Measurements from ENCODE around the gene UXS1. TPM values are rescaled to one million over a fixed set of nuclear protein-coding genes. Genes with fewer than 3 reads are reported as not detected.
"Not testable (repeated sequence)": the region's sequence is repeated elsewhere in the genome, so short reads cannot be mapped to it uniquely, and the experiment has no call there.

UXS1 gene
- total RNA-seq, 1 donor from 2014 or later = 58.5 TPM

- Mint-ChIP-seq H3K9me3 (no peaks in the 10 kb centered on the region), H3K36me3 (peaks cover 32% of the 10 kb centered on the region), H3K27me3 (no peaks in the 10 kb centered on the region), H3K27ac (no peak overlapping the region), H3K4me3 (no peak overlapping the region), H3K4me1 (ENCODE audit: unreplicated experiment) (peaks cover 36% of the 10 kb centered on the region)
- no peak for DNase-seq (ENCODE audit: extremely low spot score, unreplicated experiment)
- TF ChIP-seq CTCF (conservative IDR thresholded peaks at IDR 0.05) = no peak
These were observed 56.2 kb downstream of the UXS1 start for GRCh38 chr2:106137731-106138521.

GRCh38 chr2:106131192-106131591 is 62.9 kb downstream of the UXS1 start:
- H3K4me3 Mint-ChIP-seq; DNase-seq (ENCODE audit: extremely low spot score, unreplicated experiment); H3K27me3 Mint-ChIP-seq: not testable (repeated sequence)

GRCh38 chr2:106130251-106130998 is 63.7 kb downstream of the UXS1 start:
- peak overlapping the region; percentile 71 for H3K27ac Mint-ChIP-seq
- DNase-seq (ENCODE audit: extremely low spot score, unreplicated experiment) = no peak
- no peaks in the 10 kb centered on the region for H3K27me3 Mint-ChIP-seq

More at GRCh38 chr2:106131192-106131591, 62.9 kb downstream of the UXS1 start:
- H3K36me3 Mint-ChIP-seq = peaks cover 32% of the 10 kb centered on the region
- H3K4me1 Mint-ChIP-seq (ENCODE audit: unreplicated experiment); H3K27ac Mint-ChIP-seq; H3K9me3 Mint-ChIP-seq: not testable (repeated sequence)

GRCh38 chr2:106129592-106129991 is 64.5 kb downstream of the UXS1 start:
- no peaks in the 10 kb centered on the region for H3K9me3 Mint-ChIP-seq
- H3K36me3 Mint-ChIP-seq = peaks cover 44% of the 10 kb centered on the region
- H3K27ac Mint-ChIP-seq = no peak overlapping the region
- DNase-seq (ENCODE audit: extremely low spot score, unreplicated experiment) = no peak
- H3K4me1 Mint-ChIP-seq (ENCODE audit: unreplicated experiment) = peaks cover 4% of the 10 kb centered on the region
- H3K4me3 Mint-ChIP-seq = peak overlapping the region; percentile 28
- H3K27me3 Mint-ChIP-seq = no peaks in the 10 kb centered on the region
- TF ChIP-seq CTCF (conservative IDR thresholded peaks at IDR 0.05) = no peak

More at GRCh38 chr2:106130251-106130998, 63.7 kb downstream of the UXS1 start:
- Mint-ChIP-seq H3K4me1 (ENCODE audit: unreplicated experiment) (no peaks in the 10 kb centered on the region), H3K9me3 (no peaks in the 10 kb centered on the region), H3K4me3 (peak overlapping the region; percentile 76), H3K36me3 (peaks cover 37% of the 10 kb centered on the region)
- no peak for TF ChIP-seq CTCF (conservative IDR thresholded peaks at IDR 0.05)

- Mint-ChIP-seq H3K27ac (no peak overlapping the region), H3K4me3 (no peak overlapping the region), H3K36me3 (peaks cover 44% of the 10 kb centered on the region), H3K27me3 (no peaks in the 10 kb centered on the region), H3K4me1 (ENCODE audit: unreplicated experiment) (peaks cover 8% of the 10 kb centered on the region), H3K9me3 (no peaks in the 10 kb centered on the region)
- TF ChIP-seq CTCF (conservative IDR thresholded peaks at IDR 0.05) = no peak
- no peak for DNase-seq (ENCODE audit: extremely low spot score, unreplicated experiment)
These were observed 65.0 kb downstream of the UXS1 start for GRCh38 chr2:106129150-106129549.

- Mint-ChIP-seq H3K27ac (peak overlapping the region; percentile 45), H3K27me3 (no peaks in the 10 kb centered on the region), H3K9me3 (no peaks in the 10 kb centered on the region), H3K4me3 (no peak overlapping the region), H3K36me3 (peaks cover 45% of the 10 kb centered on the region), H3K4me1 (ENCODE audit: unreplicated experiment) (peaks cover 10% of the 10 kb centered on the region)
- no peak for TF ChIP-seq CTCF (conservative IDR thresholded peaks at IDR 0.05)
- no peak for DNase-seq (ENCODE audit: extremely low spot score, unreplicated experiment)
These were observed 66.3 kb downstream of the UXS1 start for GRCh38 chr2:106127776-106128268.
